SU-DHL-6 (cell line): ENCODE results near the gene UFD1.

ENCODE experiments used
- H2AFZ ChIP-seq: fragments of 200-600 bp; sonication (generic); 2 replicates; pipeline ENCODE4 v1.6.1; 2014; ENCODE audit warnings: low read depth, mild to moderate bottlenecking, moderate library complexity, mixed read lengths, antibody characterized with exemption, low read length; ENCODE audit not compliant: severe bottlenecking
- H3F3A ChIP-seq: fragments of 200-600 bp; shearing (Covaris generic); 2 replicates; pipeline ENCODE4 v1.6.0; 2016; ENCODE audit warnings: antibody characterized with exemption, mild to moderate bottlenecking; ENCODE audit not compliant: insufficient read depth
- H3K27ac ChIP-seq: fragments of 200-600 bp; sonication (generic); 2 replicates; pipeline ENCODE4 v1.5.1; 2016; ENCODE audit warnings: low read depth, mild to moderate bottlenecking, low read length, moderate library complexity, mixed read lengths
- H3K27me3 ChIP-seq: fragments of 200-600 bp; sonication (generic), shearing (Covaris generic); 2 replicates; pipeline ENCODE4 v1.6.0; 2014; ENCODE audit warnings: mild to moderate bottlenecking, low read length
- H3K36me3 ChIP-seq: fragments of 200-600 bp; sonication (generic); 2 replicates; pipeline ENCODE4 v1.6.1; 2014; ENCODE audit warnings: mild to moderate bottlenecking, low read length, mixed read lengths
- H3K4me2 ChIP-seq: fragments of 300-600, 200-600 bp; shearing (Covaris generic), sonication (generic); 2 replicates; pipeline ENCODE4 v1.6.0; 2014; ENCODE audit warnings: low read length, low read depth, mild to moderate bottlenecking; ENCODE audit not compliant: poor library complexity, severe bottlenecking
- H3K4me3 ChIP-seq: fragments of 200-600 bp; sonication (generic); 2 replicates; pipeline ENCODE4 v1.5.1; 2014; ENCODE audit warnings: antibody characterized with exemption, low read length, mild to moderate bottlenecking, mixed read lengths; ENCODE audit not compliant: insufficient read depth, poor library complexity, severe bottlenecking
- H3K79me2 ChIP-seq: fragments of 200-600 bp; sonication (generic); 2 replicates; pipeline ENCODE4 v1.6.1; 2014; ENCODE audit warnings: mild to moderate bottlenecking, low read length, moderate library complexity; ENCODE audit not compliant: insufficient read depth
- H3K9ac ChIP-seq: fragments of 200-600 bp; sonication (generic); 2 replicates; pipeline ENCODE4 v1.7.0; 2014; ENCODE audit warnings: mild to moderate bottlenecking, low read length
- H3K9me2 ChIP-seq: fragments of 200-600 bp; sonication (generic); replicated peaks from 2 replicates; pipeline ENCODE4 v1.6.1; 2014; ENCODE audit warnings: low read length; ENCODE audit not compliant: insufficient read depth
- H3K9me3 ChIP-seq: fragments of 200-600 bp; sonication (generic); 2 replicates; pipeline ENCODE4 v1.6.1; 2014; ENCODE audit warnings: low read length, mixed read lengths; ENCODE audit not compliant: insufficient read depth
- H4K20me1 ChIP-seq: fragments of 200-600 bp; sonication (generic); 2 replicates; pipeline ENCODE4 v1.6.1; 2014; ENCODE audit warnings: low read depth, mild to moderate bottlenecking, antibody characterized with exemption, low read length, moderate library complexity, mixed read lengths
- EZH2phosphoT487 ChIP-seq: fragments of 200-600 bp; sonication (generic), shearing (Covaris generic); conservative IDR thresholded peaks from 2 replicates; pipeline ENCODE4 v1.6.1; 2018; ENCODE audit warnings: mild to moderate bottlenecking, antibody characterized with exemption, low read length, moderate library complexity, mixed read lengths
- TF ChIP-seq, protein P1 (sequence below): fragments of 200-600 bp; sonication (generic); IDR thresholded peaks from one replicate; pipeline ENCODE4 v1.5.1; 2017; ENCODE audit warnings: antibody characterized with exemption, mild to moderate bottlenecking, low read length, moderate library complexity; ENCODE audit not compliant: insufficient read depth, poor library complexity, severe bottlenecking

Gene UFD1

GRCh38 chr22:19406281-19406811 is 72.6 kb downstream of the UFD1 start:
- Histone ChIP-seq H3K4me2 (no peak overlapping the region), H3K36me3 (no peaks in the 10 kb centered on the region), H3K27me3 (no peaks in the 10 kb centered on the region), H4K20me1 (no peaks in the 10 kb centered on the region), H3K79me2 (0 out of 2 replicates have a peak, but pooled peaks cover 5% of the 10 kb centered on the region), H3K9ac (no peak overlapping the region), H3K27ac (no peak overlapping the region), H2AFZ (no peak overlapping the region), H3K9me2 (no peaks in the 10 kb centered on the region), H3K4me3 (no peak overlapping the region), H3K9me3 (no peaks in the 10 kb centered on the region), H3F3A (no peaks in the 10 kb centered on the region)
- TF ChIP-seq, protein P1, sequence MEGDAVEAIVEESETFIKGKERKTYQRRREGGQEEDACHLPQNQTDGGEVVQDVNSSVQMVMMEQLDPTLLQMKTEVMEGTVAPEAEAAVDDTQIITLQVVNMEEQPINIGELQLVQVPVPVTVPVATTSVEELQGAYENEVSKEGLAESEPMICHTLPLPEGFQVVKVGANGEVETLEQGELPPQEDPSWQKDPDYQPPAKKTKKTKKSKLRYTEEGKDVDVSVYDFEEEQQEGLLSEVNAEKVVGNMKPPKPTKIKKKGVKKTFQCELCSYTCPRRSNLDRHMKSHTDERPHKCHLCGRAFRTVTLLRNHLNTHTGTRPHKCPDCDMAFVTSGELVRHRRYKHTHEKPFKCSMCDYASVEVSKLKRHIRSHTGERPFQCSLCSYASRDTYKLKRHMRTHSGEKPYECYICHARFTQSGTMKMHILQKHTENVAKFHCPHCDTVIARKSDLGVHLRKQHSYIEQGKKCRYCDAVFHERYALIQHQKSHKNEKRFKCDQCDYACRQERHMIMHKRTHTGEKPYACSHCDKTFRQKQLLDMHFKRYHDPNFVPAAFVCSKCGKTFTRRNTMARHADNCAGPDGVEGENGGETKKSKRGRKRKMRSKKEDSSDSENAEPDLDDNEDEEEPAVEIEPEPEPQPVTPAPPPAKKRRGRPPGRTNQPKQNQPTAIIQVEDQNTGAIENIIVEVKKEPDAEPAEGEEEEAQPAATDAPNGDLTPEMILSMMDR = no peak
- TF ChIP-seq EZH2phosphoT487 = no peak

GRCh38 chr22:19405652-19406051 is 73.3 kb downstream of the UFD1 start:
- no peak overlapping the region for H2AFZ ChIP-seq
- H3F3A ChIP-seq = no peaks in the 10 kb centered on the region
- H3K4me2 ChIP-seq = no peak overlapping the region
- no peaks in the 10 kb centered on the region for H3K9me3 ChIP-seq
- no peak for TF ChIP-seq EZH2phosphoT487
- TF ChIP-seq, protein P1 = no peak
- H3K79me2 ChIP-seq = no peaks in the 10 kb centered on the region
- H3K27ac ChIP-seq = no peak overlapping the region
- no peaks in the 10 kb centered on the region for H3K27me3 ChIP-seq
- H3K36me3 ChIP-seq = no peaks in the 10 kb centered on the region
- no peaks in the 10 kb centered on the region for H3K9me2 ChIP-seq
- H3K4me3 ChIP-seq = no peak overlapping the region
- no peak overlapping the region for H3K9ac ChIP-seq
- H4K20me1 ChIP-seq = no peaks in the 10 kb centered on the region

DNA sequence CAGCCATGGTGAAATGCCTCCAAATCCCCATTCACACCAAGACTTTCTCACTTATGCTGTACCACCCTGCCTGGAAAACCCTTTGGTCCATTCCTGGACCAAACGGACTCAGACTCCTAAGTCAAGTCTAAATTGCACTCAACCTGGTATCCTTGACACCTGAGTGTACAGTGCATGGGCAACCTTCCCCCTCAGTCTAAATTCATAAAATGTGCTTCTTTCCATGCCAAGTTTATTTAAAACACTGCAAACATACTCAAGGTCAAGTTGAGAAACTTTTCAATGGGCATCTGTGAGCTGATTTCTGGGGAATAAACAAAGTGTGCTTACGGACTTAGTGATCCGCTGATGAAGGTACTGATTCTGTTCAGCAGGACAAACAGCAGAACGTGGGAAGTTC is 73.9 kb downstream of the UFD1 start:
- Histone ChIP-seq H3F3A (no peaks in the 10 kb centered on the region), H3K79me2 (no peaks in the 10 kb centered on the region), H2AFZ (no peak overlapping the region), H3K4me2 (no peak overlapping the region), H3K27me3 (no peaks in the 10 kb centered on the region), H3K4me3 (no peak overlapping the region), H3K27ac (no peak overlapping the region), H3K9ac (no peak overlapping the region), H3K36me3 (no peaks in the 10 kb centered on the region), H3K9me2 (no peaks in the 10 kb centered on the region), H4K20me1 (no peaks in the 10 kb centered on the region), H3K9me3 (no peaks in the 10 kb centered on the region)
- no peak for TF ChIP-seq EZH2phosphoT487
- TF ChIP-seq, protein P1 = no peak

DNA sequence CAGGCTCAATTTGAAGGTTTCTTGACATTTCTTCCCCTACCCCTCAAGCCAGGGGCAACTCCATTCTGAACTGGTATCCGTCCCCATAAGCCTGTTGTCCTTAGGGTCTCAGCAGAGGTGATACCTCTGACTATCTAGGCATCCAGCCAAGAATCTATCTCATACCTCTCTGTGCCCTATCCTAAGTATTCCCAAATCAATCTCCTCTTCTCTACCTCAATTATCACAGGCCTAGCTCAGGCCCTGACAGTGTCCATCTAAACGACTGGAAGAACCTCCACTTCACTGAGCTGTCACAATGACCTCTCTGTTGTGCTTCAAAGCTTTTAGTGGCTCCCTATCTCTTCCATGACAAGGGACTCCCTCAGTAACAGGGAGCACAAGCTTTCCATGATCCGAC is 74.3 kb downstream of the UFD1 start:
- Histone ChIP-seq H3K9me3 (no peaks in the 10 kb centered on the region), H3K36me3 (no peaks in the 10 kb centered on the region), H3K27me3 (no peaks in the 10 kb centered on the region), H4K20me1 (no peaks in the 10 kb centered on the region), H3K27ac (no peak overlapping the region), H3F3A (no peaks in the 10 kb centered on the region), H3K79me2 (no peaks in the 10 kb centered on the region), H3K4me2 (no peak overlapping the region), H3K9ac (no peak overlapping the region), H2AFZ (no peak overlapping the region), H3K4me3 (no peak overlapping the region), H3K9me2 (no peaks in the 10 kb centered on the region)
- TF ChIP-seq, protein P1 = no peak
- no peak for TF ChIP-seq EZH2phosphoT487
